Right lobe of liver (tissue), 6 donors: ENCODE results near the gene PLA2R1. TPM values are rescaled to one million over a fixed set of nuclear protein-coding genes. Genes with fewer than 3 reads are reported as not detected.
A peak's percentile ranks its signal among the peaks of the same experiment; 100 is the strongest.

ENCODE experiments used
- ATAC-seq, 4 donors: fragments of 200-7000 bp; cut with Tn5 transposase; one replicate each; pipeline ENCODE4 v1.9.1; 2020; ENCODE audit warnings: mild to moderate bottlenecking in 4 of 4, moderate library complexity in 4 of 4
- DNase-seq, 3 donors: peaks; one replicate each; pipeline ENCODE4 v3.0.0-alpha.2; 2020
- H3K27ac ChIP-seq, 3 donors: fragments of 200-600 bp; one replicate each; pipeline ENCODE4 v1.8.0; 2022
- H3K27me3 ChIP-seq, 2 donors: fragments of 200-600 bp; one replicate each; pipeline ENCODE4 v1.8.0; 2022
- H3K36me3 ChIP-seq, 4 donors: fragments of 200-600 bp; sonication (generic) in 1 of 4; one replicate each; pipeline versions ENCODE4 v1.5.1 to v1.8.0; 2017 to 2022; ENCODE audit warnings: control low read depth in 1 of 4
- H3K4me1 ChIP-seq, 4 donors: fragments of 200-600 bp; sonication (generic) in 1 of 4; one replicate each; pipeline versions ENCODE4 v1.5.1 to v1.8.0; 2017 to 2022; ENCODE audit warnings: control low read depth in 1 of 4
- H3K4me3 ChIP-seq, 3 donors: fragments of 200-600 bp; one replicate each; pipeline ENCODE4 v1.8.0; 2022
- H3K9me3 ChIP-seq, 4 donors: fragments of 200-600 bp; sonication (generic) in 1 of 4; one replicate each; pipeline versions ENCODE4 v1.5.1 to v1.8.0; 2017 to 2022; ENCODE audit warnings: control low read depth in 1 of 4
- CTCF ChIP-seq, 4 donors: fragments of 200-600 bp in 3 of 4; fragments of 450-650 bp in 1 of 4; IDR thresholded peaks; one replicate each; pipeline versions ENCODE4 v1.5.1 to v1.8.0; 2016 to 2022; ENCODE audit warnings: antibody characterized with exemption in 4 of 4, mild to moderate bottlenecking in 2 of 4
- POLR2A ChIP-seq: fragments of 450-650 bp; IDR thresholded peaks from one replicate; pipeline ENCODE4 v1.6.1; 2017; ENCODE audit warnings: antibody characterized with exemption, mild to moderate bottlenecking
- WGBS: methylation state at CpG from one replicate; pipeline ENCODE4 v1.1.6; 2018; ENCODE audit warnings: low coverage, low lambda C conversion rate; ENCODE audit not compliant: insufficient coverage; ENCODE audit errors: missing lambda C conversion rate; 5-methylcytosine and 5-hydroxymethylcytosine counted together
- intact Hi-C, 2 donors: fragments of 100-400 bp; cut with DNase I; formaldehyde crosslinking; loops; one replicate each; pipeline versions ENCODE4 v1.11.2 to v1.14.1; 2022
- total RNA-seq, 6 experiments: library from RNA; depleted of rRNA in 2 of 6; stranded (reverse); fragments of >200 nt in 2 of 6; fragmentation: NEBNext Ultra II Directional in 3 of 6; extraction: Animal tissue kit (Norgen Biotek cat#: 25700) in 3 of 6; gene quantifications; one replicate each; pipeline versions ENCODE4 v1.1.0 to v1.2.4, GENCODE V29; 2016 to 2023
- donor health status: DM: no; HTN: yes; CAD: no.
- donor health status: DM: no; HTN: no; CAD: no.
- donor health status: DM: no; HTN: no; CAD: no.
- donor health status: DM: no; HTN: yes; CAD: no.
- donor health status: DM: no; HTN: yes; CAD: no.

PLA2R1 gene
- total RNA-seq, 6 experiments from 2014 or later: 0.70 to 1.6 (median 0.97) TPM

DNA sequence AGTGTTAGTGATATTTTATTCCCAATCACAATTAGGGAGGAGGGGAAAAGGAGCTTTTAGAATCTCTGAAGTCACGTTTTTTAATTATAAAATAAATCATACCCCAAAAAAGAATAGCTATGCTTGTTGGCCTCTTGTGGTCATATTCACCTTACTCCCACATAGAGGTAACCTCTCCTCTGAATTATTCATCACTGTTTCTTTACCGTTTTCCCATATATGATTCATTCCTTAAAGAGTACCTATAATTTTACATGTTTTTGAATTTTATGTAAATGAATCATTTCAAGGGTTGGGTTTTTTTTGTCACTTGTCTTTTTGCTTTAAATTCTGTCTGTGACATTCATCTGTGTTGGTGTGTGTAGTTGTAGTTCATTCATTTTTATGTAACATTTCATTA, 153.8 kb downstream of the PLA2R1 start:
- Histone ChIP-seq H3K27ac (no peak overlapping the region), H3K4me3 (no peak overlapping the region), H3K27me3 (no peaks in the 10 kb centered on the region), H3K4me1 (peaks cover 0 to 8% (median 0%) of the 10 kb centered on the region in 4 donors), H3K36me3 (no peaks in the 10 kb centered on the region), H3K9me3 (no peaks in the 10 kb centered on the region)
- WGBS: 63% methylated on average over 2 of the region's 2 CpGs
- no peak for TF ChIP-seq CTCF (IDR thresholded peaks at IDR 0.05)
- no peak for TF ChIP-seq POLR2A
- ATAC-seq: no peak
- no peak for DNase-seq
- intact Hi-C loops: no loop called here

GRCh38 chr2:159907909-159908308, 154.5 kb downstream of the PLA2R1 start:
- ATAC-seq (no peak), DNase-seq (no peak)
- H3K4me1 ChIP-seq: peaks cover 0 to 8% (median 0%) of the 10 kb centered on the region in 4 donors
- H3K36me3 ChIP-seq: no peaks in the 10 kb centered on the region
- intact Hi-C loops: no loop called here
- TF ChIP-seq CTCF (IDR thresholded peaks at IDR 0.05) (no peak), POLR2A (no peak)
- WGBS: 36% methylated on average over 1 of the region's 1 CpG
- no peaks in the 10 kb centered on the region for H3K9me3 ChIP-seq
- H3K27ac ChIP-seq: no peak overlapping the region
- H3K4me3 ChIP-seq: no peak overlapping the region
- no peaks in the 10 kb centered on the region for H3K27me3 ChIP-seq

- H3K9me3 ChIP-seq: no peaks in the 10 kb centered on the region
- H3K4me1 ChIP-seq: peaks cover 0 to 8% (median 0%) of the 10 kb centered on the region in 4 donors
- intact Hi-C loops: no loop called here
- no peak for DNase-seq
- H3K36me3 ChIP-seq: no peaks in the 10 kb centered on the region
- no peak for ATAC-seq
- H3K27ac ChIP-seq: no peak overlapping the region
- no peak for TF ChIP-seq CTCF (IDR thresholded peaks at IDR 0.05)
- TF ChIP-seq POLR2A: no peak
- no peak overlapping the region for H3K4me3 ChIP-seq
- no peaks in the 10 kb centered on the region for H3K27me3 ChIP-seq
- WGBS: 74% methylated on average over 5 of the region's 7 CpGs
Measured at GRCh38 chr2:159905926-159906714, 156.3 kb downstream of the PLA2R1 start.

- Histone ChIP-seq H3K9me3 (no peaks in the 10 kb centered on the region), H3K4me3 (peak overlapping the region; percentile 46 to 52 (median 51)), H3K36me3 (no peaks in the 10 kb centered on the region), H3K27ac (no peak overlapping the region), H3K27me3 (no peaks in the 10 kb centered on the region), H3K4me1 (peaks cover 0 to 8% (median 0%) of the 10 kb centered on the region in 4 donors)
- 62% methylated on average over 4 of the region's 10 CpGs for WGBS
- intact Hi-C loops: no loop called here
- TF ChIP-seq POLR2A (no peak), CTCF (IDR thresholded peaks at IDR 0.05) (no peak)
- peak; percentile 49 to 74 (median 62) for DNase-seq
- ATAC-seq: peak; percentile 62 to 70 (median 65)
Measured at GRCh38 chr2:159904959-159905305, 157.5 kb downstream of the PLA2R1 start.
